CD14-positive monocyte (primary cell): Measurements from ENCODE around the gene INMT. TPM values are rescaled to one million over a fixed set of nuclear protein-coding genes. Genes with fewer than 3 reads are reported as not detected.

Source experiments
- DNase-seq, 3 donors: peaks; one replicate each; pipeline ENCODE4 v3.0.0-alpha.2; 2011 to 2022
- H2AFZ ChIP-seq: 2 replicates; pipeline ENCODE4 v1.6.0; 2012; ENCODE audit warnings: mild to moderate bottlenecking, low read depth, low read length, inconsistent platforms; ENCODE audit not compliant: insufficient read depth, poor library complexity, severe bottlenecking
- H3K27ac ChIP-seq, 2 donors: 1 replicate in 1 of 2; 2 replicates in 1 of 2; pipeline ENCODE4 v1.5.1; 2012 to 2013; ENCODE audit warnings: low read length in 2 of 2, control low read depth in 1 of 2, inconsistent platforms in 1 of 2, low read depth in 1 of 2, mild to moderate bottlenecking in 1 of 2
- H3K27me3 ChIP-seq, 2 donors: one replicate each; pipeline versions ENCODE4 v1.6.0 to v1.6.1; 2011 to 2013; ENCODE audit warnings: low read length in 2 of 2; ENCODE audit not compliant: control insufficient read depth in 2 of 2, insufficient read depth in 2 of 2
- H3K36me3 ChIP-seq, 2 donors: replicated peaks in 1 of 2; 1 replicate in 1 of 2; 2 replicates in 1 of 2; pipeline versions ENCODE4 v1.5.1 to v1.6.1; 2012 to 2013; ENCODE audit warnings: low read length in 2 of 2, control low read depth in 1 of 2, inconsistent platforms in 1 of 2, mild to moderate bottlenecking in 1 of 2; ENCODE audit not compliant: insufficient read depth in 2 of 2, control insufficient read depth in 1 of 2
- H3K4me1 ChIP-seq, 2 donors: 1 replicate in 1 of 2; 2 replicates in 1 of 2; pipeline versions ENCODE4 v1.5.1 to v1.6.1; 2012 to 2013; ENCODE audit warnings: low read length in 2 of 2, control low read depth in 1 of 2, inconsistent platforms in 1 of 2, mild to moderate bottlenecking in 1 of 2, moderate library complexity in 1 of 2; ENCODE audit not compliant: insufficient read depth in 2 of 2, control insufficient read depth in 1 of 2
- H3K4me2 ChIP-seq: replicated peaks from 2 replicates; pipeline ENCODE3; 2012; ENCODE audit warnings: low read length, moderate library complexity, mild to moderate bottlenecking; ENCODE audit not compliant: poor library complexity, severe bottlenecking; ENCODE audit errors: extremely low read depth
- H3K4me3 ChIP-seq, 3 experiments: fragments of 200-600 bp in 1 of 3; sonication (generic) in 1 of 3; replicated peaks in 1 of 3; 1 replicate in 2 of 3; 2 replicates in 1 of 3; pipeline ENCODE4 v1.5.1; 2011 to 2013; ENCODE audit warnings: low read length in 3 of 3, mild to moderate bottlenecking in 3 of 3, control low read depth in 2 of 3, low read depth in 2 of 3, inconsistent platforms in 1 of 3, moderate library complexity in 1 of 3
- H3K79me2 ChIP-seq: 2 replicates; pipeline ENCODE4 v1.6.0; 2012; ENCODE audit warnings: mild to moderate bottlenecking, control low read depth, inconsistent platforms, low read length, moderate library complexity; ENCODE audit not compliant: insufficient read depth
- H3K9ac ChIP-seq: 2 replicates; pipeline ENCODE4 v1.6.0; 2017; ENCODE audit warnings: low read length, mild to moderate bottlenecking; ENCODE audit not compliant: insufficient read depth, poor library complexity, severe bottlenecking
- H3K9me3 ChIP-seq, 2 donors: replicated peaks in 1 of 2; 1 replicate in 1 of 2; 2 replicates in 1 of 2; pipeline versions ENCODE4 v1.5.1 to v1.6.1; 2012 to 2013; ENCODE audit warnings: low read length in 2 of 2, control low read depth in 1 of 2; ENCODE audit not compliant: control insufficient read depth in 1 of 2, insufficient read depth in 1 of 2
- H4K20me1 ChIP-seq: 2 replicates; pipeline ENCODE4 v1.6.0; 2012; ENCODE audit warnings: mild to moderate bottlenecking, low read length, control low read depth, moderate library complexity; ENCODE audit not compliant: insufficient read depth
- H3K27ac Mint-ChIP-seq, 7 donors: one replicate each; pipeline ENCODE4 v1.8.0; 2020; ENCODE audit warnings: mild to moderate bottlenecking in 7 of 7, mixed read lengths in 7 of 7, moderate library complexity in 6 of 7, inconsistent platforms in 2 of 7
- H3K27me3 Mint-ChIP-seq, 3 donors: one replicate each; pipeline ENCODE4 v1.8.0; 2021 to 2022; ENCODE audit warnings: low read depth in 3 of 3, mild to moderate bottlenecking in 3 of 3, mixed read lengths in 3 of 3, moderate library complexity in 3 of 3, inconsistent platforms in 1 of 3
- H3K36me3 Mint-ChIP-seq, 2 donors: one replicate each; pipeline ENCODE4 v1.8.0; 2020; ENCODE audit warnings: mixed read lengths in 2 of 2, inconsistent platforms in 1 of 2, mild to moderate bottlenecking in 1 of 2
- H3K4me1 Mint-ChIP-seq: one replicate; pipeline ENCODE4 v1.8.0; 2020; ENCODE audit warnings: mild to moderate bottlenecking, mixed read lengths
- H3K4me3 Mint-ChIP-seq, 2 donors: one replicate each; pipeline ENCODE4 v1.8.0; 2020; ENCODE audit warnings: mild to moderate bottlenecking in 2 of 2, mixed read lengths in 2 of 2, moderate library complexity in 1 of 2
- H3K9me3 Mint-ChIP-seq, 7 donors: one replicate each; pipeline ENCODE4 v1.8.0; 2020 to 2022; ENCODE audit warnings: mixed read lengths in 7 of 7, mild to moderate bottlenecking in 6 of 7, moderate library complexity in 6 of 7, inconsistent platforms in 2 of 7
- CTCF ChIP-seq: fragments of 200-600 bp; IDR thresholded peaks from one replicate; pipeline ENCODE4 v1.8.0; 2022; ENCODE audit warnings: antibody characterized with exemption, mild to moderate bottlenecking
- WGBS: methylation state at CpG from one replicate; pipeline ENCODE4 v1.1.5; 2013; ENCODE audit warnings: missing lambda C conversion rate; ENCODE audit not compliant: insufficient coverage; 5-methylcytosine and 5-hydroxymethylcytosine counted together
- intact Hi-C, 2 donors: fragments of 100-400 bp; cut with micrococcal nuclease; formaldehyde crosslinking; loops; one replicate each; pipeline versions ENCODE4 v1.15.0 to v1.15.1; 2023
- polyA plus RNA-seq, 3 donors: library from polyadenylated mRNA; depleted of rRNA in 1 of 3; unstranded in 2 of 3; stranded (reverse) in 1 of 3; fragments of 300-500 nt in 2 of 3; fragments of >200 nt in 1 of 3; fragmentation: Illumina TruSeq in 2 of 3; gene quantifications; 1 replicate in 2 of 3; 2 replicates in 1 of 3; pipeline ENCODE4 v1.2.3, GENCODE V29; 2012 to 2021

Gene INMT
- polyA plus RNA-seq, 3 donors: not detected

DNA sequence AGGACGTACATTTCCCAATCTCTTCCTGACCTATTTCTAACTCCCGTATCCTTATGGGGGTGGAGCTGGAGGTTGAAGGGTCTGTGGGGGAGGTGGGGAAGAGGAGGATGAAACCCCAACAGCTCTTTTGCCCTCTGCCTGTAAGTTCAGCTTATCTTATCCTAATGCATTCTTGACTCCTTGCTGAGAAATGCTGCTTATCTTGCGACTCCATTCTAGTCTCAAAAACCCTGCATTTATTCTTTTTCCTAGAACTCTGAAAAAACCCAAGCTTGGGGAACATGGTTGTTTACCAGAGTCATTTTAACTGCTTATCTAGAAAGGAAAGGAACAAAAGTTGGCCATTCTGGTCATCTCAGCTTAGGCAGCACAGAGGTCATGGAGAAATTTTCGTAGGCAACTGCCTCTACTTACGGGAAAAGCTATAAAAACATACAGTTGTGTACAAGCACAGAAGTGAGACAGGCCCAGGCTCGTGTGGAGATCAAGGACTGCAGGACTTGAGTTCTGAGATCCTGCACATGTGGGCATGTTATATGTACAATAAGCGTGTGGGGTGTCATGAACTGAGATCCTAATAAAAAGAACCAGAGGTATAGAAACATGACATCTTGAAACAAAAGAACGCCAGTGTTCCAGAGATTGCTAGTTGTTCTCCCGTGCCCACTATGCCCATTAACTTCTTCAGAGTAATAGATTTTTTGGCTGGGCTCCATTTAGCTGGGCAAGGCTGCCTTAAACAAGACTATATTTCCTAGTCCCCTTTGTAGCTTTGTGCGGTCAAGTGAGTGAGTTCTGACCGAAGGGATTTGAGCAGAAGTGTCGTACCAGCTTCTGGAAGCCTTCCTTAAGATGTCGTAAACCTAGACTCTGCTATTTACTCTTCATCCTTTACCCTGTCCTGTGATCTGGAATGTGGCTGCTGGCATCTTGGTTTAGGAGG lies 9.6 kb downstream of the INMT start:
- Mint-ChIP-seq H3K4me3 (no peak overlapping the region), H3K4me1 (no peaks in the 10 kb centered on the region), H3K9me3 (peaks cover 1 to 13% (median 6%) of the 10 kb centered on the region in 7 donors), H3K27ac (no peak overlapping the region), H3K36me3 (no peaks in the 10 kb centered on the region), H3K27me3 (peaks cover 9 to 13% (median 11%) of the 10 kb centered on the region in 3 donors)
- intact Hi-C loops: no loop called here
- H3K4me1 ChIP-seq: no peaks in the 10 kb centered on the region
- no peaks in the 10 kb centered on the region for H4K20me1 ChIP-seq
- no peaks in the 10 kb centered on the region for H3K9me3 ChIP-seq
- no peak overlapping the region for H3K27ac ChIP-seq
- no peak for DNase-seq
- no peaks in the 10 kb centered on the region for H3K27me3 ChIP-seq
- H3K4me2 ChIP-seq: no peak overlapping the region
- no peak overlapping the region for H3K9ac ChIP-seq
- H3K79me2 ChIP-seq: no peaks in the 10 kb centered on the region
- no peak for TF ChIP-seq CTCF
- H2AFZ ChIP-seq: no peak overlapping the region
- H3K4me3 ChIP-seq: no peak overlapping the region
- no peaks in the 10 kb centered on the region for H3K36me3 ChIP-seq
- WGBS: 90% methylated on average over 3 of the region's 13 CpGs

DNA sequence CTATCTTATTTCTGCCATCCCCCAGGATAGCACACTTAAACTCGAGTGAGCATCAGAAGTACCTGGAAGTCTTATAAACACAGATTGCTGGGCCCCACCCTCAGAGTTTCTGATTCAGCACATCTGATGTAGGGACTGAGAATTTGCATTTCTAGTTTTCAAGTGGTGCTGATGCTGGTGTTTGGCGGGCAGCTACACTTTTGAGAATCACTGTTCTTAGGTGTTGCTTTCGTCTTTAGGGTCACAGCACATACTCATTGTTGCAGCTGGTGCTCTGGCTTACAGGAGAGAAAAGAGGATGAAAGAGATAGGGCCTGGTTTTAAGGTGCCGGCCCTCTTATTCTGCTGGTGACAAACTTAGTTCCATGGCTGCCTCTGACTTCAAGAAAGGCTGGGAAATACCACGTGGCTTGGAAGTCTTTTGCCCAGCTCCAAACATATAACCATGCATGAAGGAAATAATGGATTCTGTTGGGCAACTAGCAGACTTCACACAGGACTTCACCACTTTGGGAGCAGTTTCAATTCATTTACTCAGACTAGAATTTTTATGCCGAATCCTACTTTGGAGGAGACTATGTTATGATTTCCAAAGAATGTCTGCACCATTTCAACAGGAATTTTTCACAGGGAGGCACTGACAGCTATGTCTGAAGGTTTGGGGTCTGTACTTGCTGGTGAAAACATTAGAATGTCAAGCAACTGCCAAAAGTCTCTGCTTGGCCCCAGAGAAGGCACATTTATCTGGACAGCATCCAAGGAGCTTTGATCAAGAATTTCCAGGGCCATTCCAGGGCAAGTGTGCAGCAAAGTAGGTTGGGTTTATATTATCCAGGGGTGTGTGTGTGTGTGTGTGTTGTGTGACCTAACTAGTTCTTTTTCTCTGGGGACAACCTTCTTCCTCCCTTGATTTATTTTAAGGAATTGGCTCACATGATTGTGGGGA lies 12.4 kb downstream of the INMT start:
- H3K27me3 Mint-ChIP-seq: peaks cover 7 to 17% (median 13%) of the 10 kb centered on the region in 3 donors
- no peak overlapping the region for H3K27ac Mint-ChIP-seq
- Histone ChIP-seq H3K4me2 (no peak overlapping the region), H3K4me3 (no peak overlapping the region), H3K9me3 (no peaks in the 10 kb centered on the region), H3K9ac (no peak overlapping the region), H3K27ac (no peak overlapping the region), H3K4me1 (no peaks in the 10 kb centered on the region), H3K27me3 (no peaks in the 10 kb centered on the region), H4K20me1 (no peaks in the 10 kb centered on the region), H3K36me3 (no peaks in the 10 kb centered on the region), H2AFZ (no peak overlapping the region), H3K79me2 (no peaks in the 10 kb centered on the region)
- no peak for DNase-seq
- TF ChIP-seq CTCF: no peak
- H3K36me3 Mint-ChIP-seq: no peaks in the 10 kb centered on the region
- no peak overlapping the region for H3K4me3 Mint-ChIP-seq
- intact Hi-C loops: no loop called here
- WGBS: 94% methylated on average over 2 of the region's 6 CpGs
- H3K9me3 Mint-ChIP-seq: peaks cover 1 to 12% (median 6%) of the 10 kb centered on the region in 7 donors
- no peaks in the 10 kb centered on the region for H3K4me1 Mint-ChIP-seq
